Measurements from ENCODE around the gene FRMD1. TPM values are rescaled to one million over a fixed set of nuclear protein-coding genes. Genes with fewer than 3 reads are reported as not detected.
A peak's percentile ranks its signal among the peaks of the same experiment; 100 is the strongest.

Gene FRMD1
- total RNA-seq, 2 donors from 2014 or later = not detected

DNA sequence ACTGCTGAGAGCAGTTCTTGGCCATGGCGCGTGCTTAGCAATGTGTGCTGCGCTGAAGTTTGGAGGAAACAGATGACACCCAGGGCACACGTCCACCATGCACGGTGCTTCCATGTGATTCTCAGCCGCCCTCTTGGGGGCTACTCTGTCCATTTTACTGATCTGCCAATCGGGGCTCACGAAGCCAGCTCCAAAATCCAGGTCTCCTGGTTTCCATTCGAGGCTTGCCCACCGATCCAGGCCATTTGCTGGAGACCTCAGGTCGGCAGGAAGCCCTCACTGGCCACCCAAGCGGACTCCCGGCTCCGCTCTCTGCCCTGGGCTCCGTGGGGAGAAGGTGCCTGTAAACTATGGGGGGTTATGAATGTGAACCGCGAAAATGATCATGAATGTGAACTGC lies 11.7 kb upstream of the FRMD1 start:
- Mint-ChIP-seq H3K27ac (no peak overlapping the region), H3K36me3 (ENCODE audit: low read depth) (no peaks in the 10 kb centered on the region), H3K4me3 (no peak overlapping the region), H3K9me3 (peaks cover 3% of the 10 kb centered on the region), H3K4me1 (peaks cover 6% of the 10 kb centered on the region), H3K27me3 (ENCODE audit: insufficient read depth) (no peaks in the 10 kb centered on the region)
- H3K9ac ChIP-seq (ENCODE audit: extremely low read depth, low read length, poor library complexity, severe bottlenecking) = no peak overlapping the region
- no peak for DNase-seq
- peaks cover 9% of the 10 kb centered on the region for H3K4me1 ChIP-seq (ENCODE audit: control insufficient read depth, insufficient read depth, low read length)
- no peak overlapping the region for H3K4me3 ChIP-seq (ENCODE audit: low read length)
- H3K27ac ChIP-seq (ENCODE audit: low read depth, low read length) = no peak overlapping the region
- H3K9me3 ChIP-seq (ENCODE audit: control insufficient read depth, low read length) = no peaks in the 10 kb centered on the region
- 92 to 94% methylated on average over 14 to 17 of the region's 17 CpGs for WGBS, 2 experiments (ENCODE audit: insufficient coverage in 1 of 2, insufficient read length in 1 of 2)
- no peaks in the 10 kb centered on the region for H3K27me3 ChIP-seq (ENCODE audit: control insufficient read depth, insufficient read depth, low read length, poor library complexity, severe bottlenecking)
- no peaks in the 10 kb centered on the region for H3K36me3 ChIP-seq (ENCODE audit: control insufficient read depth, insufficient read depth, low read length)
- no peak for TF ChIP-seq CTCF (conservative IDR thresholded peaks at IDR 0.05)

- Mint-ChIP-seq H3K36me3 (ENCODE audit: low read depth) (no peaks in the 10 kb centered on the region), H3K9me3 (peaks cover 3% of the 10 kb centered on the region), H3K4me1 (peaks cover 6% of the 10 kb centered on the region), H3K4me3 (no peak overlapping the region), H3K27ac (no peak overlapping the region), H3K27me3 (ENCODE audit: insufficient read depth) (no peaks in the 10 kb centered on the region)
- H3K27me3 ChIP-seq (ENCODE audit: control insufficient read depth, insufficient read depth, low read length, poor library complexity, severe bottlenecking) = no peaks in the 10 kb centered on the region
- no peak for TF ChIP-seq CTCF (conservative IDR thresholded peaks at IDR 0.05)
- no peak overlapping the region for H3K9ac ChIP-seq (ENCODE audit: extremely low read depth, low read length, poor library complexity, severe bottlenecking)
- H3K4me3 ChIP-seq (ENCODE audit: low read length) = no peak overlapping the region
- no peak overlapping the region for H3K27ac ChIP-seq (ENCODE audit: low read depth, low read length)
- 91 to 94% methylated on average over 12 to 16 of the region's 16 CpGs for WGBS, 2 experiments (ENCODE audit: insufficient coverage in 1 of 2, insufficient read length in 1 of 2)
- H3K9me3 ChIP-seq (ENCODE audit: control insufficient read depth, low read length) = no peaks in the 10 kb centered on the region
- DNase-seq = no peak
- H3K4me1 ChIP-seq (ENCODE audit: control insufficient read depth, insufficient read depth, low read length) = peaks cover 9% of the 10 kb centered on the region
- no peaks in the 10 kb centered on the region for H3K36me3 ChIP-seq (ENCODE audit: control insufficient read depth, insufficient read depth, low read length)
These were observed 11.2 kb upstream of the FRMD1 start for GRCh38 chr6:168090064-168090690.

DNA sequence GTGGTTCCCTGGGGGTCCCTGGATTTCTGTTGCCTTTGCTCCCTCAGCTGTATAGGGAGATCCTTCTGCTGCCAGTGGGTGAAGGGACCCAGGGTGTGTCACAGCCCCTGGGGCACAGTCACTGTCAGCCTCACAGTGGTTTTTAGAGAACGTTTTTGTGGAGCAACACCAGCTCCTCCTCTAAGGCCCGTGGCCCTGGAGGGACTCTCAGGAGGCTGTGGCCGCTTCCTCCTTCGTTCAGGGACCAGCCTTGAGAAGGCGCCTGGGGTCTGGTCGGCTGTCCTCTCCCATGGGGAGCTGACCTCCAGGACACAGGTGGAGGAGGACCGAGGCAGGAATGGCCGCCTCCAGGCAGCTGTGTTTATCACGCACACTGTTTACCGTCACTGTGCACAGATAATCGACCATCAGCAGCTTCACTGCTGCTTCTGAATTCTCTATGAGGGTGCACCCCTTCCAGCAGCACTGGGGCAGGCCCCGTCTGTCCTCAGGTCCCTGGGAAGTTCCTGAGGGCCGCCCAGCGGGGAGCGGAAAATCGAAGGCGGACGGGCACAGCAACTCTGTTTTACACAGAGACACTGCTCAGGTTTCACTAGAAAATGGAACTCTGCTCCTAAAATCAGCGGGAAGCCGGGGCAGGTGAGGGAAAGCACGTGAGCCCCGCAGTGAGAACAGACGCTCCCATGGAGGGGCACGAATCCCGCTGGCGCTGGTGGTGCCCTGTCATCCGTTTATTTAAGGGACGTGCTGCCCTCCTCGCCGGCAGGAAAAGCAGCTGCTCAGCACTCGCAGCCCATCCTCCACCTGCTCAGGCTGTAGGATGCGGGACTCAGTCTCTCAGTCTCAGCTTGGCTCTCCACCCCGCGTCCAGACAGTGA lies 10.4 kb upstream of the FRMD1 start:
- H3K27ac Mint-ChIP-seq = peak overlapping the region; percentile 26
- peaks cover 9% of the 10 kb centered on the region for H3K4me1 ChIP-seq (ENCODE audit: control insufficient read depth, insufficient read depth, low read length)
- H3K36me3 ChIP-seq (ENCODE audit: control insufficient read depth, insufficient read depth, low read length) = no peaks in the 10 kb centered on the region
- no peak for DNase-seq
- H3K36me3 Mint-ChIP-seq (ENCODE audit: low read depth) = no peaks in the 10 kb centered on the region
- H3K27ac ChIP-seq (ENCODE audit: low read depth, low read length) = no peak overlapping the region
- H3K9ac ChIP-seq (ENCODE audit: extremely low read depth, low read length, poor library complexity, severe bottlenecking) = no peak overlapping the region
- H3K27me3 ChIP-seq (ENCODE audit: control insufficient read depth, insufficient read depth, low read length, poor library complexity, severe bottlenecking) = no peaks in the 10 kb centered on the region
- H3K9me3 Mint-ChIP-seq = peaks cover 3% of the 10 kb centered on the region
- no peak overlapping the region for H3K4me3 ChIP-seq (ENCODE audit: low read length)
- H3K4me3 Mint-ChIP-seq = no peak overlapping the region
- H3K4me1 Mint-ChIP-seq = peaks cover 6% of the 10 kb centered on the region
- H3K9me3 ChIP-seq (ENCODE audit: control insufficient read depth, low read length) = no peaks in the 10 kb centered on the region
- no peaks in the 10 kb centered on the region for H3K27me3 Mint-ChIP-seq (ENCODE audit: insufficient read depth)
- TF ChIP-seq CTCF (conservative IDR thresholded peaks at IDR 0.05) = no peak
- WGBS, 2 experiments (ENCODE audit: insufficient coverage in 1 of 2, insufficient read length in 1 of 2) = 86 to 88% methylated on average over 32 to 34 of the region's 34 CpGs

Measured in endodermal cell (in vitro differentiated cells).